Gastroesophageal sphincter (tissue), 3 donors: ENCODE results near the gene RBM33.

Experiments
- EP300 ChIP-seq: sonication (generic); formaldehyde crosslinking; IDR thresholded peaks from one replicate; pipeline ENCODE4 v1.6.1; 2017; ENCODE audit warnings: antibody characterized with exemption, mild to moderate bottlenecking
- POLR2AphosphoS5 ChIP-seq: sonication (generic); formaldehyde crosslinking; IDR thresholded peaks from one replicate; pipeline ENCODE4 v1.6.1; 2017; ENCODE audit warnings: antibody characterized with exemption
- TF ChIP-seq, protein P1 (sequence below), 4 experiments: fragments of 200-600 bp in 2 of 4; fragments of 450-650 bp in 2 of 4; sonication (generic) in 1 of 4; IDR thresholded peaks; one replicate each; pipeline ENCODE4 v1.5.1; 2017 to 2019; ENCODE audit warnings: antibody characterized with exemption in 4 of 4, mild to moderate bottlenecking in 2 of 4, moderate library complexity in 2 of 4

DNA sequence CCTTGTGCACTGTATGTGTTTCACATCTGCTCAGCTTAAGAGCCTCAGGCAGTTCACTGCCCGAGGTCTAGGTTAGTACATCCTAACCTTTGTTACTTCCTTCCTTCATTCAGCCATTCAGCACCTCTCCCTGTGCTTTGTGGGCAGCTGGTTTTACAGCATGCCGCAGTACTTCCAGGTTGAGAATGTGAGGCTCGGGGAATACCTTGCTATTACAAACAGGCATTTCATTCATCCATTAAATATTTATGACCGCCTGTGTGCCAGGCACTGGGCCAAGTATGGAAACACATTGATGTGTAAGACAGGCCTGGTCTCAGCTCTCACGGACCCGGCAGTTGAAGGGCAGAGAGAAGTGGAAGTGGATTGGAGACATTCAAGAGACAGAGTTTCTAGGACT lies 85.4 kb downstream of the RBM33 start:
- TF ChIP-seq, protein P1, sequence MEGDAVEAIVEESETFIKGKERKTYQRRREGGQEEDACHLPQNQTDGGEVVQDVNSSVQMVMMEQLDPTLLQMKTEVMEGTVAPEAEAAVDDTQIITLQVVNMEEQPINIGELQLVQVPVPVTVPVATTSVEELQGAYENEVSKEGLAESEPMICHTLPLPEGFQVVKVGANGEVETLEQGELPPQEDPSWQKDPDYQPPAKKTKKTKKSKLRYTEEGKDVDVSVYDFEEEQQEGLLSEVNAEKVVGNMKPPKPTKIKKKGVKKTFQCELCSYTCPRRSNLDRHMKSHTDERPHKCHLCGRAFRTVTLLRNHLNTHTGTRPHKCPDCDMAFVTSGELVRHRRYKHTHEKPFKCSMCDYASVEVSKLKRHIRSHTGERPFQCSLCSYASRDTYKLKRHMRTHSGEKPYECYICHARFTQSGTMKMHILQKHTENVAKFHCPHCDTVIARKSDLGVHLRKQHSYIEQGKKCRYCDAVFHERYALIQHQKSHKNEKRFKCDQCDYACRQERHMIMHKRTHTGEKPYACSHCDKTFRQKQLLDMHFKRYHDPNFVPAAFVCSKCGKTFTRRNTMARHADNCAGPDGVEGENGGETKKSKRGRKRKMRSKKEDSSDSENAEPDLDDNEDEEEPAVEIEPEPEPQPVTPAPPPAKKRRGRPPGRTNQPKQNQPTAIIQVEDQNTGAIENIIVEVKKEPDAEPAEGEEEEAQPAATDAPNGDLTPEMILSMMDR (IDR thresholded peaks at IDR 0.05), result no peak
- TF ChIP-seq EP300 (no peak), POLR2AphosphoS5 (no peak)
